Hepatocyte (in vitro differentiated cells): ENCODE results near the gene PAFAH2. TPM values are rescaled to one million over a fixed set of nuclear protein-coding genes. Genes with fewer than 3 reads are reported as not detected.
A peak's percentile ranks its signal among the peaks of the same experiment; 100 is the strongest.

Experiments used
- DNase-seq: peaks from one replicate; pipeline ENCODE4 v3.0.0-alpha.2; 2016; ENCODE audit warnings: low spot score
- H2AFZ ChIP-seq: fragments of 200-600 bp; sonication (generic); 2 replicates; pipeline ENCODE4 v1.6.0; 2016; ENCODE audit warnings: antibody characterized with exemption, mild to moderate bottlenecking
- H3K27ac ChIP-seq: fragments of 200-600 bp; sonication (generic); 2 replicates; pipeline ENCODE4 v1.5.1; 2016; ENCODE audit warnings: mild to moderate bottlenecking
- H3K27me3 ChIP-seq: fragments of 200-600 bp; sonication (generic); 2 replicates; pipeline ENCODE4 v1.6.1; 2016
- H3K36me3 ChIP-seq: fragments of 200-600 bp; sonication (generic); replicated peaks from 2 replicates; pipeline ENCODE4 v1.5.1; 2016; ENCODE audit warnings: low read depth; ENCODE audit not compliant: insufficient read depth
- H3K4me1 ChIP-seq: fragments of 200-600 bp; sonication (generic); 2 replicates; pipeline ENCODE4 v1.5.1; 2016; ENCODE audit warnings: mild to moderate bottlenecking, moderate library complexity; ENCODE audit not compliant: insufficient read depth
- H3K4me2 ChIP-seq: fragments of 200-600 bp; sonication (generic); 2 replicates; pipeline ENCODE4 v1.6.0; 2016
- H3K4me3 ChIP-seq: fragments of 200-600 bp; sonication (generic); 2 replicates; pipeline ENCODE4 v1.5.1; 2016; ENCODE audit warnings: mild to moderate bottlenecking
- H3K79me2 ChIP-seq: fragments of 200-600 bp; sonication (generic); 2 replicates; pipeline ENCODE4 v1.6.0; 2017; ENCODE audit warnings: mild to moderate bottlenecking
- H3K9me2 ChIP-seq: fragments of 200-600 bp; sonication (generic); replicated peaks from 2 replicates; pipeline ENCODE4 v1.6.0; 2017; ENCODE audit warnings: mild to moderate bottlenecking; ENCODE audit not compliant: insufficient read depth
- H3K9me3 ChIP-seq: fragments of 200-600 bp; sonication (generic); 2 replicates; pipeline ENCODE4 v1.5.1; 2016; ENCODE audit warnings: low read depth, mild to moderate bottlenecking
- H4K20me1 ChIP-seq: fragments of 200-600 bp; sonication (generic); 2 replicates; pipeline ENCODE4 v1.6.0; 2016; ENCODE audit warnings: mild to moderate bottlenecking; ENCODE audit not compliant: insufficient read depth, poor library complexity, severe bottlenecking
- EZH2 ChIP-seq: fragments of 200-600 bp; sonication (generic); IDR thresholded peaks from 2 replicates; pipeline ENCODE4 v1.6.1; 2016; ENCODE audit warnings: antibody characterized with exemption, mild to moderate bottlenecking, borderline replicate concordance
- EZH2phosphoT487 ChIP-seq: fragments of 200-600 bp; sonication (generic); IDR thresholded peaks from one replicate; pipeline ENCODE4 v1.6.1; 2018; ENCODE audit warnings: antibody characterized with exemption, mild to moderate bottlenecking, low read depth, moderate library complexity; ENCODE audit not compliant: unreplicated experiment, severe bottlenecking
- WGBS: methylation state at CpG from one replicate; pipeline ENCODE4 v1.1.6; 2016; ENCODE audit warnings: low lambda C conversion rate; ENCODE audit errors: missing lambda C conversion rate; 5-methylcytosine and 5-hydroxymethylcytosine counted together
- polyA plus RNA-seq: library from polyadenylated mRNA; unstranded; fragments of >200 nt; fragmentation: Nextera tagmentation; extraction: Ambion mirVana; gene quantifications from 2 replicates; pipeline ENCODE4 v1.2.1, GENCODE V29; 2016
- total RNA-seq: library from RNA; depleted of rRNA; stranded (reverse); fragments of >200 nt; gene quantifications from 2 replicates; pipeline ENCODE4 v1.2.3, GENCODE V29; 2014
- TF ChIP-seq, protein P1 (sequence below): fragments of 200-600 bp; sonication (generic); IDR thresholded peaks from 2 replicates; pipeline ENCODE4 v1.5.1; 2016; ENCODE audit warnings: antibody characterized with exemption, mild to moderate bottlenecking; ENCODE audit not compliant: poor library complexity

Gene PAFAH2
- total and polyA plus RNA-seq, 2 experiments from 2014 or later, result 22.7 to 24.6 TPM

- H3K4me2 ChIP-seq, result peak overlapping the region; percentile 75
- H3K79me2 ChIP-seq, result no peaks in the 10 kb centered on the region
- TF ChIP-seq EZH2, result no peak
- TF ChIP-seq, protein P1, sequence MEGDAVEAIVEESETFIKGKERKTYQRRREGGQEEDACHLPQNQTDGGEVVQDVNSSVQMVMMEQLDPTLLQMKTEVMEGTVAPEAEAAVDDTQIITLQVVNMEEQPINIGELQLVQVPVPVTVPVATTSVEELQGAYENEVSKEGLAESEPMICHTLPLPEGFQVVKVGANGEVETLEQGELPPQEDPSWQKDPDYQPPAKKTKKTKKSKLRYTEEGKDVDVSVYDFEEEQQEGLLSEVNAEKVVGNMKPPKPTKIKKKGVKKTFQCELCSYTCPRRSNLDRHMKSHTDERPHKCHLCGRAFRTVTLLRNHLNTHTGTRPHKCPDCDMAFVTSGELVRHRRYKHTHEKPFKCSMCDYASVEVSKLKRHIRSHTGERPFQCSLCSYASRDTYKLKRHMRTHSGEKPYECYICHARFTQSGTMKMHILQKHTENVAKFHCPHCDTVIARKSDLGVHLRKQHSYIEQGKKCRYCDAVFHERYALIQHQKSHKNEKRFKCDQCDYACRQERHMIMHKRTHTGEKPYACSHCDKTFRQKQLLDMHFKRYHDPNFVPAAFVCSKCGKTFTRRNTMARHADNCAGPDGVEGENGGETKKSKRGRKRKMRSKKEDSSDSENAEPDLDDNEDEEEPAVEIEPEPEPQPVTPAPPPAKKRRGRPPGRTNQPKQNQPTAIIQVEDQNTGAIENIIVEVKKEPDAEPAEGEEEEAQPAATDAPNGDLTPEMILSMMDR, result no peak
- TF ChIP-seq EZH2phosphoT487, result no peak
- H2AFZ ChIP-seq, result no peak overlapping the region
- no peak overlapping the region for H3K27ac ChIP-seq
- 82% methylated on average over 6 of the region's 6 CpGs for WGBS
- H3K4me3 ChIP-seq, result no peak overlapping the region
- DNase-seq, result no peak
- H3K4me1 ChIP-seq, result no peaks in the 10 kb centered on the region
- no peaks in the 10 kb centered on the region for H3K36me3 ChIP-seq
- no peaks in the 10 kb centered on the region for H4K20me1 ChIP-seq
- H3K9me3 ChIP-seq, result no peaks in the 10 kb centered on the region
- no peaks in the 10 kb centered on the region for H3K27me3 ChIP-seq
- H3K9me2 ChIP-seq, result no peaks in the 10 kb centered on the region
These were observed 23.2 kb upstream of the PAFAH2 start for GRCh38 chr1:26020941-26021646.

DNA sequence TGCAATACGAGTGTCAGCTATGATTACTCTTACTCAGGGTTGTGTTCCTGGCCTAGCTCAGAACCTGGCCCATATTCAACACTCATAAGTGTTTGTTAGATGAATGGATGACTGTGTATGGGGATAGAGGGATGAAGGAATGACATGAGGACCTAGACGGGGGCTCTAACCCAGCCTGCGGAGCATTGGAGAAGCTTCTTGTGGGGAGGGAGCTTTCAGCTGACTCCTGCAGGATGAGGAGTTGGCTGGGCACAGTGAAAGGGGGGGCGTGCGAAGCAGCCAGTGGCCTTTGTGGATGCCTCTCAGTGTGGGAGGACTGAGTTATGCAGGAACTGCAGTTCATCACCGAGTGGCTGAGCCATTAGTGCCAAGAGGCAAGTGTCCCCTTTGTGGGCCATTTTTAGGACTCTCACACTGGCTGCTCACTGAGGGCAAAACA lies 22.5 kb upstream of the PAFAH2 start:
- no peak for DNase-seq
- Histone ChIP-seq H4K20me1 (no peaks in the 10 kb centered on the region), H3K4me3 (no peak overlapping the region), H3K27ac (no peak overlapping the region), H3K4me2 (no peak overlapping the region), H3K4me1 (no peaks in the 10 kb centered on the region), H3K79me2 (no peaks in the 10 kb centered on the region), H3K9me3 (no peaks in the 10 kb centered on the region), H3K27me3 (no peaks in the 10 kb centered on the region), H2AFZ (no peak overlapping the region), H3K9me2 (no peaks in the 10 kb centered on the region), H3K36me3 (no peaks in the 10 kb centered on the region)
- TF ChIP-seq EZH2phosphoT487 (no peak), EZH2 (no peak)
- TF ChIP-seq, protein P1, result no peak
- WGBS, result 72% methylated on average over 6 of the region's 6 CpGs

- Histone ChIP-seq H3K36me3 (no peaks in the 10 kb centered on the region), H4K20me1 (no peaks in the 10 kb centered on the region), H3K4me2 (no peak overlapping the region), H3K9me3 (no peaks in the 10 kb centered on the region), H3K4me3 (no peak overlapping the region), H2AFZ (no peak overlapping the region), H3K79me2 (no peaks in the 10 kb centered on the region), H3K9me2 (no peaks in the 10 kb centered on the region), H3K27me3 (no peaks in the 10 kb centered on the region), H3K27ac (no peak overlapping the region), H3K4me1 (no peaks in the 10 kb centered on the region)
- 72% methylated on average over 8 of the region's 8 CpGs for WGBS
- DNase-seq, result no peak
- no peak for TF ChIP-seq EZH2phosphoT487
- TF ChIP-seq, protein P1, result no peak
- no peak for TF ChIP-seq EZH2
These were observed 21.9 kb upstream of the PAFAH2 start for GRCh38 chr1:26019641-26020315.
